Stimulated activated CD4-positive, alpha-beta T cell treated with anti-CD3 and anti-CD28 coated beads, TNF-alpha, amount 100 ng/mL, for 4 hours (primary cell): ENCODE results near the gene ADNP.

ENCODE experiments used
- DNase-seq, 3 experiments: peaks; one replicate each; pipeline ENCODE4 v3.0.0-alpha.2; 2020; ENCODE audit warnings: low read depth in 3 of 3

The ADNP gene

DNA sequence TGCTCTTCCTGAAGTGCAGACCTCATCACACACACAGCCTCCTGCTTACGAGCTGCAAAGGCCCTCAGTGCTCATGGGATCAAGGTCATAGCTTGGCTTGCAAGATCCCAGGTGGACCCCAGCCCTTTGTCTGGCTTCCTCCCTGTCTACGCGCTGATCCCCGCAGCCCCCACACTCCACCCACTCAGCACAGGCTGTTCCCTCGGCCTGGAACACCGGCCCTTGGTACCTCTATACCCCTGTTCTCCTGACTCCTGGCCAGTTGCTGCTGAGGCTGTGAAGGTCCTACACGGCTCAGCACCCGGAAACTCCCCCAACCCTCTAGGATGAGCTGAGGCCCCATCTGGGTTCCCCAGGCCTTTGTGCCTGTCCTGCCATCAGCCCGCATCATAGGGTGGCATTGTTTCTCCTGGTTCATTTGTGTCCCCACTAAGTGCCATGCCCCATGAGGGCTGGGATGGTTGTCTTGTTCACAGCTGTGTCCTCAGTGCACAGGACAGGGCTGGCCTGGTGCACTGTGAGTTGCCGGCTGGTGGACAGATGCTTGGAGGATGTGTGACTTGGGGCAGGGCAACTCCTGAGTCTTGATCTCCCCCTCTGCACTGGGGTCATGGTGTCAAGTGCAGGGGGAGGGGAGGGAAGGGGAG is 57.0 kb downstream of the ADNP start:
- no peak for DNase-seq

DNA sequence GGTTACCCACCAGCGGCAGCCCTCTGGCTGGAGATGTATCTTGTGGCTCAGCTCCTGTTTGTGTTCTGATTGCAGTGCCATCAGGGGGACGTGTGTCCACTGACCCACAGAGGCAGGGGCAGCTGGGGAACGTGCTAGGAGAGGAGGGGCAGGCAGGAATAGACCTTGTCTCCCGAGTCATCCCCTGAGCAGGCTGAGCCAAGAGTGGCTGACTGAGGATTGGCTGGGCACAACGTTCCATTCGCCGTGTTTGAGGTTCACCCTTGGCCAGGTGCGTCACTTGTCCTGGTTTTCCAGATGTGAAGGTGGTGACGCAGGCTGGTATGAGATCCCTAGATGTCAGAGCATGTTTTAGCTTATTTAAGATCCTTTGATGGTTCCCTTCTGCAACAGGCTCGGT is 57.7 kb downstream of the ADNP start:
- no peak for DNase-seq

DNA sequence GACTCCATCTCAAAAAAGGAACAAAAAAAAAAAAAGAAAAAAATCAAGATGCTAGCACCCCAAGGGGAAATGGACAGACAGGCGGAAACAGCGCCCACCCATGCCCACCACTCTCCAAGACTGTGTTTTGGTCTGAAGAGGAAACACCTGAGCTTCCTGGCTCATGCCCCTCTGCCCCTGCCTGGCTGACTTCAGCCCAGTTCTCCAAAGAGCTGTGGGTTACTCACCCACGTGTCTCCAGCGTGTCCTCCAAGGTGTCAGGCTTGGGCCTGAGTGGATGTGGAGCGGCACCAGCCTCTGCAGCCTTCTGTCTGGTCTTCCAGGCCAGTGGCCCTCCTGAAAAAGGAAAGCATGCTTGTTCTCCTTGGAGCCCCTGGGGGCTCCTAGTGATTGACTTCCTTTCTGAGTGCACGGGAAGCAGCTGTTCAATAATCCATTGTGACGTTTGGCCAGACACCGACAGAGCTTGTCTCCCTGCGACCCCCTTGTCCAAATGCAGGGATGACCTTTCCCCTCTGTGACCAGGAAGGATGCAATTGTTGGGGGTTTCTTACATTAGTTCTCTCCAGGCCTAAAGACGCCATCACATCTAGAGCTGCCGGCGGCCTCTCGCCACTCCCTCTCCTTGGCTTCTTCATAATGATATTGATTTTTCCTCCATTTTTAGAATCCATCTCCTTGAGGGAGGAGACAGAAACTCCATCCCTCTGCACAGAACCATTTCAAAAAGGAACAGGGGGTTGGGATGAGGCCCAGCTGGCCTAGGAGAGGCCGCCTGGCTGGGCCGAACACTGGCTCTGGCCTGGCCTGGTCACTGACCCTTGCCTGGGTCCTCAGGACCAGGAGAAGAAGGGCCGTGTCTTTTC is 58.4 kb downstream of the ADNP start:
- no peak for DNase-seq

DNA sequence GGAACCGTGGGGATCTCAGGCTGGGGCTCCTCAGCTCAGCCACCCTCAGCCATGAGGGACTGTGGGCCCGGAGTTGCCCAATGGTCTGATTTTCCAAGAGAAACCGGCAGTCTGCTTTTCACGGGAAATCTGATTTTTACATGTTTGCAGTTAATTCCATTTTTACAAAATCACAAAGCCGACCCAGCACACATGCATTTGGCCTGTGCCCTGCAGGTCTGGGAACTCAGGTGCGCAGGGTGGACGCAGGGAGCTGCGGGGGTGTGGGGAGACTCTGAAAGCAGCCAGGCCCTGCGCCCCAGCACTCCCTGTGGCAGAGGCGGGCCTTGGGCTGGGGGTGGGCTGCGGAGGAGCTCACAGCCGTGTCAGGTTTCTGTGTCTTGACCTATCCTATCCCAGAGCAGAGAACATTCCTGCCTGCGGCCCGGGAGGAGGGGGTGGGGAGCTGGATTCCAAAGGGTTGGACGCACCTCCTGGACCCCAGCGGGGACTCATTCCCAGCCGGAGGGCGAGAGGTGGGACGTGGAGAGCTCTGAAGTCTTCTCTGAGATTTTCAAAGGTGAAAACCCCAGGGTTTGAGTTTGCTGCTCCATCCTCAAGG is 60.6 kb downstream of the ADNP start:
- DNase-seq, result no peak

DNA sequence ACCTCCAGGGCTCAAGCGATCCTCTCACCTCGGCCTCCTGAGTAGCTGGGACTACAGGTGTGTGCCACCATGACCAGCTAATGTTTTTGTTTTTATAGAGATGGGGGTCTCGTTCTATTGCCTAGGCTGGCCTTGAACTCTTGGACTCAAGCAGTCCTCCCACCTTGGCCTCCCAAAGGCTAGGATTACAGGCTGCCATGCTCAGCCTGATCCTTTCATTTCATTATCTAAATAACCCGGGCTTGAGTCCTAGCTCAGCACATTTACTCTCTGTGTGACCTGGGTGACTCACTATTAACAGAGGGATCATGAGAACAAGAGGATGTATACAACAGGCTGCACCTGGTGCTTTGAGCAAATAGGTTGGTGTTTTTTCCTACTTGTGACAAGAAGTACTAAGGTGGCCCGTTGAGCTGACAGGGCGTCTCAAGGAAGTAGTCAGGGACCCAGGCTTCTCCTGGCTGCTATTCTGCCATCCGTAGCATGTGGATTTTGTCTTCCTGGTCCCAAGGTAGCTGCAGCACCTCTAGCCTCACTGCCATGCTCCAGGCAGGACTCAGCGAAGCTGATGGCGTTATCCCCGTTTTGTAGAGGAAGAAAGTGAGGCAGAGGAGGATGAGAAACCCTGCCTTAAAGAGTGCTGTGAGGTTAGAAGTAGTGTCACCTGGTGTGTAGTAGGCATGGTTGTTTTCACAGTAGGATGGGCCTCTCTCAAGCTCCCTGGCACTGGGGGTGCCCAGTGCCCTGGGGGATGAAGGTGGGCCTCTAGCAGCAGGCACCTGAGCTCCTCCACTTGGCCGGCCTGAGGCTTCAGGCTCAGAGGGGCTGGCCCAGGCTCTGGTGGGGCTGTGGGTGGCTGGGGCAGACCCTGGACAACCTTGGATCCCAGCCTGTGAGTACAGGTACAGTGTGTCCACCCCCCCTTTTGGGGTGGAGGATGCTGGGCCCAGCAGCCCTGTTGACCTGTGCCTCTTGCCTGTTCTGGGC is 62.4 kb downstream of the ADNP start:
- no peak for DNase-seq

DNA sequence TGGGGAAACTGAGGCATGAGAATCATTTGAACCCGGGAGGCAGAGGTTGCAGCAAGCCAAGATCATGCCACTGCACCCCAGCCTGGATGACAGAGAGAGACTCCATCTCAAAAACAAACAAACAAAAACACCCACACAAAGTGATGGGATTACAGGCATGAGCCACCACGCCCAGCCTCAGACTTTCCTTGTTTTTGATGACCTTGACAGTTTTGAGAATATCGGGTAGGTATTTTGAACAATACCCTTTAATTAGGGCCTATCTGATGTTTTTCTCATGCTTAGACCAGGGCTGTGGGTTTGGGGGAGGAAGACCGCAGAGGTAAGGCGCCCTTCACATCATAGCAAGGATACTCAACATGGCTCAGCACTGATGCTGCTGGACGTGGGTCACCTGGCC is 63.4 kb downstream of the ADNP start:
- no peak for DNase-seq

DNA sequence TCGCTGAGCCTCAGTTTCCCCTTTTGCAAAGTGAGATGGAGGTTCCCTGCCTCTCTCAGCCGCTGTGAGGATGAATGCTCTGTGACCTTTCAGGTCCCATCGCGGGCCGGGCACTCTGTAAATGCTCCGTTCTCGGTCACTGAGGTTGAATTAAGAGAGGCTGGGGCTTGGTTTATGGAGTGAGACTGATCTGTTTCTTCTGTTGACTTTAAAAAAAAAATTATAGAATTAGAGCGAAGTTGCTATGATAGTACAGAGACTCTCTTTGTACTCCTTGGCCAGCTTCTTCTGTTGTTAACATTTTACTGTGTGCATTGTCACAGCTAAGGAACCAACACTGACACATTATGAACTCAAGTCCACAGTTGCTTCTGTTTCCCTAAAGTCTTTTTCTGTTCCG is 64.4 kb downstream of the ADNP start:
- DNase-seq, result no peak

DNA sequence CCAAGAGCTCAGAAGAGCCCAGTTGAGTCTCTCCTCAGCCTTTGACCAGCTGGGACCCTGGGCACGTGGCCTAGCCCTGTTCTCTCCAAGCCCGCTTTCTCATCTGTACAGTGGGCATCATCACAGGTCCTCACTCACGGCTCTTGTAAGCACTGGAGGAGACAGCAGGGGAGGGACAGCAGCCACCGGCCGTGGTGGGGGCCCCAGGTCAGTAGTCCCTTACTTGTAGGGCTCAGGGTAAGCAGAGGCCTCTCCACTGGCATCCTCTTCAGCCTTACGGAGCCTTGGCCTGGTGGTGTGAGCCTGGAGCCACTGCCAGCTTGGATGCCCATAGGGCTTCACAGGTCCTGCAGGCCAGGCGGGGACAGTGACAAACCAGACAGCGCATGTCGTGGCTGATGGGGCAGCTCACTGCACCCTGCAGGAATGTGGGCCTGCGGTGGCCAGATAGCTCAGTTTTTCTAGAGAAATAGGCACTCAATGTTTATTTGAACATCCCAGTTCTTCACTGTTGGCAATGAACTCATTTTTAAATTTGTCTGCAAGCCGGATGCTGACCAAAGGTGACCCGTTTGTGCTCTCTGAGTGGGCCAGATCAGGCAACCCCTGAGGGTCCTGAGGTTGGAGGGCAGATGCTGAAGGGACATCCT is 65.1 kb downstream of the ADNP start:
- DNase-seq, result no peak

DNA sequence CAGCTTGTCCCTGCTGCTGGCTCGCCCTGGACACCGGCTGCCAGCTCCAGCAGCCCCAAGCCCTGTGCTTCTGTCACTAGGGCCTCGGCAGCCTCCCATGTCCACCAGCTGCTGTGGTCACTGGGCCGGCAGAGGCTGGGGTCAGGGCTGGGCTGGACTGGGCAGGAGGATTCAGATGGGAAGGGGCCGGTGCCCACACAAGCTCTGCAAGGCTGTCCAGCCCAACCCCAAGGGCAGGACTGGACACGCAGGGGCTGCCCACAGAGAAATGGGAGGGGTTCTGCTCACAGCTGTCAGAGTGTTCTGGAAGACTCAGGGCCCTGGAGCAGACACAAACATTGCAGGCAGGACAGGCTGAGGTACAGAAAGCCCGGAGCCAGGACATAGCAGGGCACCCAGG is 65.6 kb downstream of the ADNP start:
- no peak for DNase-seq

DNA sequence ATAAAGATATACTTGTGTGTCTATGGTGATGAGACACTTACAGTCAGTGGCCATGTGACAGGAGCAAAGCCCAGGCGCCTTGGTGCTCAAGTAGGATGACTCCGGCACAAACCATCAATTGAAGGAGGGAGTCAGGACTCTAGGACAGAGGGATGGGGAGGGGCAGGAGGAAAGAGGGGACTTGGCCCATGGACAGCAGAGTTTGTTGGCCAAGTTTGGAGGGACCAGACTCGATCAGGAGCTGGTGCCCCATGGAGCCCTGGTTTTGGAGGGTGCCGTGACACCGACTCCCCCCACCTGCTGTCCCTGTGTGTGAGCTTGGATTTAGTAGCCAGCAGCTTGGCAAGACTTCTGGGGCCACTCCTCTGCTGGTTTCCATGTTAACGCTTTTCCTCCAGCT is 66.1 kb downstream of the ADNP start:
- no peak for DNase-seq

DNA sequence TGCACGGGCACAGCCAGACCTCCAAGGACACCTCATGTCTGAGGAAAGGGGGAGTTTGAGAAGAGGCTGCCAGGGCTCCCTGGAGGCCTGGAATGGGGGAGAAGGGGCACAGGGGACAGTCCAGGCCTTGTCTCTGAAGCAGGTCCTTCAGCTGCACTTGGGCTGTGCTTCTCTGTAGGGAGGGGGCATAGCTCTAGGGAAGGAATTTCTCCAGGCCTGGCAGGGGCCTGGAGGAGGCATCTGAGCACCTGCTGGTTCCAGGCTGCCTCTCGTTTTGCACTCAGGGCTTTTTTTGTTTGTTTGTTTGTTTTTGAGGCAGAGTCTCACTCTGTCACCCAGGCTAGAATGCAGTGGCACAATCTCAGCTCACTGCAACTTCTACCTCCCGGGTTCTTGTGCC is 68.7 kb downstream of the ADNP start:
- no peak for DNase-seq

DNA sequence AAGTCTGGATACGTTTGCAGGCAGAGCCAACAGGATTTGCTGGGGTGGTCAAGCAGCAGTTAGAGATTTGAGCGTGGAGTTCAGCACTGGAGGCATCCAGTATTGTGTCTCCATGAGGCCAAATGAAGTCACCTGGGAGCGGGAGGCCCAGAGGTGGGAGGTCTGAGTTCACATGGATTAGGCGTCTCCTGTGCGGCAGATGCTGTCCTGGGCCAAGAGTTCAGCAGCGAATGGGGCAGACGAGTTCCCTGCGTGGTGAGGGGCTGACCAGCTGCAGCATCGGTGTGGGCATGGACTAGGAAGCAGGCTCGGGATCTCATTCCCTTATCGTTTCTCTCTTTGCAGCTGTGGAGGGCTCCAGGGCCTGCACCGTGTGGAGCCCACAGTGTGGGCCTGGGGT is 70.2 kb downstream of the ADNP start:
- no peak for DNase-seq

DNA sequence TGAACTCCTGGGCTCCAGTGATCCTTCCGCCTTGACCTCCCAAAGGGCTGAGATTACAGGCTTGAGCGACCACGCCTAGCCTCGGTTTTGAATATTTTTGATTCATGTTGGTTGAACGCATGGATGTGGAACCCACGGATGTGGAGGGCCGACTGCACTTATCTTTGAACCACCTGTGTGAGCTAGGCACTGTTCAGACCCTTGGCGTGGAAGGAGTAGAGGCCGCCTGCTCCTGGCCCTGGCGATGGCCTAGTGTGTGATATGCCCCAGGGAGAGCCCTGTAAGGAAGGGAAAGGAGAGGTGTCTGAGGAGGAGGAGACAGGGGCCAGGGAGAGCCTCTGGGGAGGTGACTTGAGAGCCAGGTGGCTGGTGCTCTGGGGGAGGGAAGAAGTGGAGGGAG is 72.1 kb downstream of the ADNP start:
- DNase-seq, result no peak

DNA sequence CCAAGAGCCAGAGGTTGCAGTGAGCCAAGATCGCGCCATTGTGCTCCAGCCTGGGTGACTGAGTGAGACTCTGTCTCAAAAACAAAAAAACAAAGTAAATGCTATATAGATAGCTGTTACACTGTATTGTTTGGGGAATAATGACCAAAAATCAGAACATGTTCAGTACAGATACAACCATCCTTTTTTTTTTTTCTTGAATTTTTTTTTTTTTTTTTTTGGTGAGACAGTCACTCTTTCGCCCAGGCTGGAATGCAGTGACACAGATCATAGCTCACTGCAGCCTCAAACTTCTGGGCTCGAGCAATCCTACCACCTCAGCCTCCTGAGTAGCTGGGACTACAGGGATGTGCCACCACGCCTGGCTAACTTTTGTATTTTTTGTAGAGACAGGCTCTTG is 72.7 kb downstream of the ADNP start:
- DNase-seq, result no peak

DNA sequence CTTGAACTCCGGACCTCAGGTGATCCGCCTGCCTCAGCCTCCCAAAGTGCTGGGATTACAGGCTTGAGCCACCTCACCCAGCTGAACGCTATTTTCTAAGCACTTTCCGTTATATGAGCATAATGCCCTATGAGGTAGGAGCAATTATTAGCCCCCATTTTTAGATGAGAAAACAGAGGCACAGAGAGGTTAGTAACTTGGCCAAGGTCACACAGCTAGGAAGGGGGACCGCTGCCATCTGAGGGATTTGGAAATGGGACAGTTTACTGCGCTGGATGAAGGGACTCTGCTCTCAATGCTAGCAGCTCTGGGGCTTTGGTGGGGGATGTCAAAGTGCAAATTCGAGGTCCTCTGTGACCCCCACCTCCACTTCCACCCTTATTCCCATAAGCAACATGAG is 73.9 kb downstream of the ADNP start:
- DNase-seq, result no peak

DNA sequence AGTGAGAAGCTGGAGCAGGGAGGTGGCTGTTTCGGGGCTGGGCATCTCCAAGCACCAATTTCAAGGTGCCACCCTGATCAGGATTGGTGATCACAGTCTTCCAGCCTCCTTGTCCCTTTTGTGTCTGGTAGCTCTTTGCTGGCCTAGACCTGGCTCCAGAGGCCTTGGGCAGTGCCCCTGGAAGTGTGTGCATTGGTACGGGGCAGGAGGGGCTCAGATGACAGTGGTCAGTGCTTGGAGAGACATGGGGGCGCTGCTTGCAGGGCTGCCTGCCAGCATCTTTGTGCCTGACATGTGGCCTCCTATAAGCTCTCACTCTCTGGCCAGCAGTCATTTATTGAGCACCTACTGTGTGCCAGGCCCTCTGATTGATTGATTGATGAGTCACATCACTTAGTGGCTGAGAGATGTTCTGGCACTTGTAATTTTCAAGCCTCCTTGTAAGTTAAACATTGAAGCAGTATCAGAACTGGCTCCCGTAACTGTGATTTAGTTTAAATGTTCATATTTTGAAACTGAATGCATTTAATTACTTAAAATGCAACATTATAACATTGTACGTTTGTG is 74.7 kb downstream of the ADNP start:
- no peak for DNase-seq

DNA sequence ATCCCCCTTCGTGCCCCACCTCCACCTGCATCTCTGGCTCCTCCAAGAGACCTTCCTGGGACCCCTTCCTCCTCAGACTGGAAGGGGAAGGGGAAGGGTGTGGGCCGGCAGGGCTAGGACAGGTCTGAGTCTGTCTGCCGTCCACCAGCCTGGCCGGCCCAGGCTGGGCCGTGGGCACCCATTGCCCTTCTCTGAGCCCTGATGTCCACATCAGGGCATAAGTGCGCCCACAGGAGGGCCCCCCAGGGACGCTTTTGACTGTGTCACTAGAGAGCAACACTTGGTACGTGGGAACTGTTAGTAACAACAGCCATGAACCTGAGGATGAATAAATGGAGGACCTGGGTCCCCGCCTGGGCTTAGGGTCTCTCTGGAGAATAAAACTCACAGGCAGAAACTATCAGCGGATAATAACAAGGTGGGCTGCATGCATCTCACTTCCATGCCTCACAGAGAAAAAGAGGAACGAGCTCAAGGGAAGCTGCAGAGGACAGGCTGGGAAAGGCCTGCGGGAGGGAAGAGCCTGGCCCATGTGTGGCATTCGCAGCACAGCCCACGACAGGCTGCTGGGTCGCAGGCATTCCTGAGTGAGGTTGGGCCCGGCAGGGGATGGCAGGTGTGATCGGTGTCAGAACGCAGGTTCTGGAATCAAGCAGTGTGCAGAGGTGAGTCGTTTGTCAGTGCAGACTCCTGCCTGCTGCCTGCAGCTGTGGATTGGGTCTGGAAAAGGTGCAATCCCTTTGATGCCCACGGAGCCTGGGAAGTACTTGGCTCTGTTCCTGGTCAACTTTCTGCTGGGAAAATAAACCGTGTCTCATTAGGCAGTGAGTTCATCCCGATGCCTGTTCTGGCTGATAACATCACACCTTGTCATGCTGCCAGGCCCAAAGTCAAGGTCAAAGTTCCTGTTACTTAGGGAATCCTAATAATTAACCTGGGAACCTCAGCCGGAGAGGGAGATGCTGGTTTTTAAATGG is 75.5 kb downstream of the ADNP start:
- DNase-seq, result no peak

DNA sequence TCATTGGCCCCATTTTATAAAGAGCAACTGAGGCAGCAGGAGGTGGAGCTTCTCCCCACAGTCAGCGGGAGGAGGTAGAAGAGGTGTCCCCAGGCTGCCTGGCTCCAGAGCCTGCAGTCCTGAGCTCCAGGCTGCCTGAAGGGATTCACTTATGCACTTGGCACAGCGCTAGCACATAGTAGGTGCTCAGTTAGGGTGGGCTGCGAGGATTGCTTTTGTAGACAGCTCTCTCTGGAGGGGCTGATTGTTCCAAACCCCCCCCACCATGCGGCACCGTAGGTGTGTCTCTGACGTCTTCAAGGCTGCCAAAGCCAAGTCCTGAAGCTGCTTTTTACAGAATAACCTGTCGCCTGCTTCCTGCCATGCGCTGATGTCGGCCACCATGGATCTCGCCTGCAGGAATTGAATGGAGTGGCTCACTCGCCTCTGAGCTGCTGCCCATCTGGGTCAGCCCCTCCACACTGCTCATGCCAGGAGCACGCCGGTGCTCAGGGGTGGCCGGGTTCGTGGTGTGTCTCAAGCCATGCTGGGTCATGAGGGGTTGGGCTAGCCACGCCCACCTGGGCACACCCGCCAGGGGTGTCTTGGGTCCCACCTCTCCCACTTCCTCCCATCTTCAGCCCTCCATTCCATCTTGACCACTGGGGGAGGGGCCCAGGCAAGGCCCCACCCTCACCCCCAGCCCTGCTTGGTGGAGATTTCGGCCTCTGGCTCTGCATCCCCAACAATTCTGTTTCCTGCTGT is 76.6 kb downstream of the ADNP start:
- no peak for DNase-seq

DNA sequence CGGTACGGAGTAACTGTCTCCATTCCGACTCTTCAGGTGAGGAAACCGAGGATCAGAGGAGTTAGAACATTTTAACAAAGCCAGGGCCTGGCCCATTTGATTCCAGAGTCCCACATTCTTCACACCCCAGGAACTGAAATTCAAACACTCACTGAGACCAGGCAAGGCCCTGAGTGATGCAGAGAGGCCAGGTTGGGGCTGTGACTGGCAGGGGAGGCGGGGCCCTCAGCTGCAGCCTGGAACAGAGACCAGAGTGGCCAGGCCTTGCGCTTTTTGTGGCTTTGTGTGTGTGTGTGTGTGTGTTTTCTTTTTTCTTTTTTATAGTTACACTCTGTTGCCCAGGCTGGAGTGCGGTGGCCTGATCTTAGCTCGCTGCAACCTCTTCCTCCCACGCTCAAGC is 79.2 kb downstream of the ADNP start:
- no peak for DNase-seq
